ENCODE data around the gene IL17RC.
A peak's percentile ranks its signal among the peaks of the same experiment; 100 is the strongest.
"Not testable (repeated sequence)": the region's sequence is repeated elsewhere in the genome, so short reads cannot be mapped to it uniquely, and the experiment has no call there.

IL17RC gene

DNA sequence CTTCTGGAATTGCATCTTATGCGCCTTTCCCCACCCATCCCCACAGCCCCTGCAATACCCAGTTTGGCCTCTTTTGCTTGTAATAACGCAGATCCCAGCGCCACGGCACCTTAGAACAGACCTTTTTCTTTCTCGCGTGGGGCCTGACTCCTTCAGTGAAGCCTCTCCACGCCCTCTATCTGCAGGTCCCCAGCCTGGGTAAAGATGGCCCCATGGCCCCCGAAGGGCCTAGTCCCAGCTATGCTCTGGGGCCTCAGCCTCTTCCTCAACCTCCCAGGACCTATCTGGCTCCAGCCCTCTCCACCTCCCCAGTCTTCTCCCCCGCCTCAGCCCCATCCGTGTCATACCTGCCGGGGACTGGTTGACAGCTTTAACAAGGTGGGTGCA, 17.3 kb downstream of the IL17RC start:
- TF ChIP-seq, protein P1, sequence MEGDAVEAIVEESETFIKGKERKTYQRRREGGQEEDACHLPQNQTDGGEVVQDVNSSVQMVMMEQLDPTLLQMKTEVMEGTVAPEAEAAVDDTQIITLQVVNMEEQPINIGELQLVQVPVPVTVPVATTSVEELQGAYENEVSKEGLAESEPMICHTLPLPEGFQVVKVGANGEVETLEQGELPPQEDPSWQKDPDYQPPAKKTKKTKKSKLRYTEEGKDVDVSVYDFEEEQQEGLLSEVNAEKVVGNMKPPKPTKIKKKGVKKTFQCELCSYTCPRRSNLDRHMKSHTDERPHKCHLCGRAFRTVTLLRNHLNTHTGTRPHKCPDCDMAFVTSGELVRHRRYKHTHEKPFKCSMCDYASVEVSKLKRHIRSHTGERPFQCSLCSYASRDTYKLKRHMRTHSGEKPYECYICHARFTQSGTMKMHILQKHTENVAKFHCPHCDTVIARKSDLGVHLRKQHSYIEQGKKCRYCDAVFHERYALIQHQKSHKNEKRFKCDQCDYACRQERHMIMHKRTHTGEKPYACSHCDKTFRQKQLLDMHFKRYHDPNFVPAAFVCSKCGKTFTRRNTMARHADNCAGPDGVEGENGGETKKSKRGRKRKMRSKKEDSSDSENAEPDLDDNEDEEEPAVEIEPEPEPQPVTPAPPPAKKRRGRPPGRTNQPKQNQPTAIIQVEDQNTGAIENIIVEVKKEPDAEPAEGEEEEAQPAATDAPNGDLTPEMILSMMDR (IDR thresholded peaks at IDR 0.05; ENCODE audit: insufficient read depth, low read length, poor library complexity, severe bottlenecking) = peak; percentile 12
- Histone ChIP-seq H3K4me3 (replicated peaks; ENCODE audit: low read depth, low read length) (peak overlapping the region; percentile 78), H3K36me3 (ENCODE audit: control insufficient read depth, insufficient read depth, low read length) (peaks cover 9% of the 10 kb centered on the region), H3K27me3 (replicated peaks; ENCODE audit: control insufficient read depth, insufficient read depth, low read length) (no peaks in the 10 kb centered on the region; the same call in 1 of the 2 replicates)
- no peak for DNase-seq (ENCODE audit: extremely low read depth, insufficient read length)

DNA sequence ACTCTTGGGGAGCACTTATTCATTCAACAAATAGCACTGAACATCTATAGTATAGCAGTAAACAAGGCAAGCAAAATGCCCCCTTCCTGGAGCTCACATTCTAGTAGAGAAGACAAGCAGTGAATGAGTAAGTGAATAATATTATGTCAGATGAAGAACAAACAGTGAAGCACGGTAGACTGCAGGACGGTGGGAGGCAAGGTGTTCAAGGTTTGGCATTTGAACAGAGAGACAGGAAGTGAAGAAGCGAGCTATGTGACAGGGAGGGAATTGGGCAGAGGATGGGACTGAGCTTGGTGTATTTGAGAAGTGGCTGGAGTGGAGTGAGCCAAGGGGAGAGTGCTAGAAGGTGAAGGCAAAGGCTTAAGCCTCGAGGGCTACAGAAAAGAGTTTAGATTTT, 18.1 kb downstream of the IL17RC start:
- no peak for DNase-seq (ENCODE audit: extremely low read depth, insufficient read length)
- Histone ChIP-seq H3K4me3 (replicated peaks; ENCODE audit: low read depth, low read length) (peak overlapping the region; percentile 78), H3K27me3 (replicated peaks; ENCODE audit: control insufficient read depth, insufficient read depth, low read length) (no peaks in the 10 kb centered on the region), H3K36me3 (ENCODE audit: control insufficient read depth, insufficient read depth, low read length) (peaks cover 9% of the 10 kb centered on the region)
- TF ChIP-seq, protein P1 (IDR thresholded peaks at IDR 0.05; ENCODE audit: insufficient read depth, low read length, poor library complexity, severe bottlenecking) = no peak

DNA sequence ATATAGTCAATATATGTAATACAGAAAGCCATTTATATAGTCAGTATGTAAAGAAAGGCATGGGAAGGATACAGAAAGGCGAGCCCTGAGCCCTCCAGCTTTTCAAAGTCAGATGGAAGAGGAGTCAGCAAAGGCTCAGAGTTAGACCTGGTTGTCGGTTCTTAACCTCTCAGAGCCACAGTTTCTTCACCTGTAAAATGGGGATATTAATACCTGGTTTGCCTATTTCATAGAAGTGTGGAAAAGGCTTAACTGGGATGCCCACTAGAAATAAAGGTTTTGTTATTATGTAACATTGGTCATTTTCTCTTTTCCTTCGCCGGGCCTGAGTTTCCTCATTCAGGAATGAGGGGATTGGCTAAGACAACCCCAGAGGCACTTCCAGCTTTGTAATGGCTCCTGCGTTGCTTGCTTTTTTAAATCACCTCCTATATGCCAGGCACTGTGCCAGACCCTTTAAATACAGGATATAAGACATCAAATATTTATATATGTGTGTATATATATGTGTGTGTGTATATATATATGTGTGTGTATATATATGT, 19.1 kb downstream of the IL17RC start:
- TF ChIP-seq, protein P1 (IDR thresholded peaks at IDR 0.05; ENCODE audit: insufficient read depth, low read length, poor library complexity, severe bottlenecking) = no peak
- no peak for DNase-seq (ENCODE audit: extremely low read depth, insufficient read length)
- Histone ChIP-seq H3K36me3 (ENCODE audit: control insufficient read depth, insufficient read depth, low read length) (peaks cover 12% of the 10 kb centered on the region), H3K27me3 (replicated peaks; ENCODE audit: control insufficient read depth, insufficient read depth, low read length) (no peaks in the 10 kb centered on the region), H3K4me3 (replicated peaks; ENCODE audit: low read depth, low read length) (no peak overlapping the region)

DNA sequence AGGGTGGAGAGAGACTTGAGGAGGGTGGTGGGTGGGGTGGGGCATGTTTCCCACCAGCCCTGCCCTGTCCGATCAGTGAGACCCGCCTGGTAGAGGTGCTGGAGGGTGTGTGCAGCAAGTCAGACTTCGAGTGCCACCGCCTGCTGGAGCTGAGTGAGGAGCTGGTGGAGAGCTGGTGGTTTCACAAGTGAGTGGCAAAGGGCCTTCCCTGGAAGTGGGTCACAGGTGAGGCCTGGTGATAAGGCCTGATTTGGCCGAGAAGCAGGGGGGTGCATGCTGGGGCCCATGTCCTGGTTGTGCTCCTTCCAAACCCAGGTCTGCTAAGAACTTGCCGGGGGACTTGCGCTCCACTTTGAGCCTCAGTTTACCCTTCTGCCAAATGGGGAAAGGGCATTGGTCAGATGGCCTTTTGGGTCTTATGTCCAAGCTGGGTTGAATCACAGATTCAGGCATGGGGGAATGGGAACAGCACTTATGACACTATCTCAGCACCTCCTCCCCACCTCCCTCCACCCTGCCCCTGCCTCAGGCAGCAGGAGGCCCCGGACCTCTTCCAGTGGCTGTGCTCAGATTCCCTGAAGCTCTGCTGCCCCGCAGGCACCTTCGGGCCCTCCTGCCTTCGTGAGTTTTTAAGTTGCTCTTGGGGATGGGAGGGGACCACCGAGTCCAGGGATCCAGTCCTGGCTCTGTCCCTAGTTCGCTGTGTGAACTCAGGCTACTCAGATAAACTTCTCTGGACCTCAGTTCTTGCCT, 20.8 kb downstream of the IL17RC start:
- Histone ChIP-seq H3K36me3 (ENCODE audit: control insufficient read depth, insufficient read depth, low read length) (peaks cover 15% of the 10 kb centered on the region), H3K27me3 (replicated peaks; ENCODE audit: control insufficient read depth, insufficient read depth, low read length) (no peaks in the 10 kb centered on the region), H3K4me3 (replicated peaks; ENCODE audit: low read depth, low read length) (no peak overlapping the region)
- TF ChIP-seq, protein P1 (IDR thresholded peaks at IDR 0.05; ENCODE audit: insufficient read depth, low read length, poor library complexity, severe bottlenecking) = no peak
- DNase-seq (ENCODE audit: extremely low read depth, insufficient read length) = no peak

DNA sequence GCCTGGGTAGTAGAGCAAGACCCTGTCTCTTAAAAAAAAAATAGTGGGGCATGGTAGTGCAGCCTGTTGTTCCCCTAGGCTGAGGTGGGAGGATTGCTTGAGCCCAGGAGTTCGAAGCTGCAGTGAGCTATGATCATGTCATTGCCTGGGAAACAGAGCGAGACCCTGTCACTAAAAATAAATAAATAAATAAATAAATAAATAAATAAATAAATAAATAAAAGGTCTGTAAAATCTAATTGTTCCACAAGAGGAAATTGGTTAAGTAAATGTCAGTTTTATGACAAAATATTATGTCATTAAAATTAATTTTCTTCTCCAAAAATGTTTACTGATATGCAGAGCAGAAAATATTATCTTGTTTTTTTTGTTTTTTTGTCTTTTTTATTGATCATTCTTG, 22.1 kb downstream of the IL17RC start:
- H3K27me3 ChIP-seq (replicated peaks; ENCODE audit: control insufficient read depth, insufficient read depth, low read length) = no peaks in the 10 kb centered on the region
- peaks cover 25% of the 10 kb centered on the region for H3K36me3 ChIP-seq (ENCODE audit: control insufficient read depth, insufficient read depth, low read length)
- H3K4me3 ChIP-seq (replicated peaks; ENCODE audit: low read depth, low read length) = no peak overlapping the region
- TF ChIP-seq, protein P1 (IDR thresholded peaks at IDR 0.05; ENCODE audit: insufficient read depth, low read length, poor library complexity, severe bottlenecking) = no peak
- no peak for DNase-seq (ENCODE audit: extremely low read depth, insufficient read length)

DNA sequence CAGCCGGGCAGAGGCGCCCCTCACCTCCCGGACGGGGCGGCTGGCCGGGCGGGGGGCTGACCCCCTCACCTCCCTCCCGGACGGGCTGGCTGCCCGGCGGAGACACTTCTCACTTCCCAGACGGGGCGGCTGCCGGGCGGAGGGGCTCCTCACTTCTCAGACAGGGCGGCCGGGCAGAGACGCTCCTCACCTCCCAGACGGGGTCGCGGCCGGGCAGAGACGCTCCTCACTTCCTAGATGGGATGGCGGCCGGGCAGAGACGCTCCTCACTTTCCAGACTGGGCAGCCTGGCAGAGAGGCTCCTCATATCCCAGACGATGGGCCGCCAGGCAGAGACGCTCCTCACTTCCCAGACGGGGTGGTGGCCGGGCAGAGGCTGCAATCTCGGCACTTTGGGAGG, 23.0 kb downstream of the IL17RC start:
- H3K4me3 ChIP-seq (replicated peaks; ENCODE audit: low read depth, low read length); DNase-seq (ENCODE audit: extremely low read depth, insufficient read length); H3K27me3 ChIP-seq (replicated peaks; ENCODE audit: control insufficient read depth, insufficient read depth, low read length): not testable (repeated sequence)
- H3K36me3 ChIP-seq (ENCODE audit: control insufficient read depth, insufficient read depth, low read length) = peaks cover 31% of the 10 kb centered on the region

Measured in GM06990 (cell line).